AG09319 (cell line): ENCODE data around the gene CCNYL1.
A peak's percentile ranks its signal among the peaks of the same experiment; 100 is the strongest.
"Not testable (repeated sequence)": the region's sequence is repeated elsewhere in the genome, so short reads cannot be mapped to it uniquely, and the experiment has no call there.

Experiments used
- DNase-seq: peaks from one replicate; pipeline ENCODE4 v3.0.0-alpha.2; 2010; ENCODE audit warnings: low read depth; ENCODE audit errors: extremely low read depth
- TF ChIP-seq, protein P1 (sequence below): IDR thresholded peaks from 2 replicates; pipeline ENCODE4 v1.5.1; 2011; ENCODE audit warnings: low read depth, mild to moderate bottlenecking, inconsistent platforms, low read length, moderate library complexity

The CCNYL1 gene

DNA sequence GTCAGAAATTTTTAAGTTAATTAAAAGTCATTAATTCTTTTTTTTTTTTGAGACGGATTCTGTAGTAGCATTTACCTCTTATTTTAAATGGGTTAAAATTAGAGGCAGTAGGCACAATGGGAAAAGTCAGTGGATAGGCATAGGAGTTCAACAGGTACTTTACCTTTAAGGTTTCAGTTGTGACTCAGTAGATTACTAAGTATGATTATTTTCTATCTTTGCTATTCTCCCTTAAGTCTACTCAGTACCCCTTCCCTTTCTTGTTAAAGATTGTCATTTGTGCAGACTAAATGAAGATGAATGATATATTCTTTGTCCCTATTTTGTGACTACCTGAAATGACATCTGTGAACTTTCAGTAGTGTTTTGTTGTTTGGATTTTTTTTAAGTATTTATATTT lies 19.7 kb downstream of the CCNYL1 start:
- DNase-seq, result no peak
- TF ChIP-seq, protein P1, sequence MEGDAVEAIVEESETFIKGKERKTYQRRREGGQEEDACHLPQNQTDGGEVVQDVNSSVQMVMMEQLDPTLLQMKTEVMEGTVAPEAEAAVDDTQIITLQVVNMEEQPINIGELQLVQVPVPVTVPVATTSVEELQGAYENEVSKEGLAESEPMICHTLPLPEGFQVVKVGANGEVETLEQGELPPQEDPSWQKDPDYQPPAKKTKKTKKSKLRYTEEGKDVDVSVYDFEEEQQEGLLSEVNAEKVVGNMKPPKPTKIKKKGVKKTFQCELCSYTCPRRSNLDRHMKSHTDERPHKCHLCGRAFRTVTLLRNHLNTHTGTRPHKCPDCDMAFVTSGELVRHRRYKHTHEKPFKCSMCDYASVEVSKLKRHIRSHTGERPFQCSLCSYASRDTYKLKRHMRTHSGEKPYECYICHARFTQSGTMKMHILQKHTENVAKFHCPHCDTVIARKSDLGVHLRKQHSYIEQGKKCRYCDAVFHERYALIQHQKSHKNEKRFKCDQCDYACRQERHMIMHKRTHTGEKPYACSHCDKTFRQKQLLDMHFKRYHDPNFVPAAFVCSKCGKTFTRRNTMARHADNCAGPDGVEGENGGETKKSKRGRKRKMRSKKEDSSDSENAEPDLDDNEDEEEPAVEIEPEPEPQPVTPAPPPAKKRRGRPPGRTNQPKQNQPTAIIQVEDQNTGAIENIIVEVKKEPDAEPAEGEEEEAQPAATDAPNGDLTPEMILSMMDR, result no peak

DNA sequence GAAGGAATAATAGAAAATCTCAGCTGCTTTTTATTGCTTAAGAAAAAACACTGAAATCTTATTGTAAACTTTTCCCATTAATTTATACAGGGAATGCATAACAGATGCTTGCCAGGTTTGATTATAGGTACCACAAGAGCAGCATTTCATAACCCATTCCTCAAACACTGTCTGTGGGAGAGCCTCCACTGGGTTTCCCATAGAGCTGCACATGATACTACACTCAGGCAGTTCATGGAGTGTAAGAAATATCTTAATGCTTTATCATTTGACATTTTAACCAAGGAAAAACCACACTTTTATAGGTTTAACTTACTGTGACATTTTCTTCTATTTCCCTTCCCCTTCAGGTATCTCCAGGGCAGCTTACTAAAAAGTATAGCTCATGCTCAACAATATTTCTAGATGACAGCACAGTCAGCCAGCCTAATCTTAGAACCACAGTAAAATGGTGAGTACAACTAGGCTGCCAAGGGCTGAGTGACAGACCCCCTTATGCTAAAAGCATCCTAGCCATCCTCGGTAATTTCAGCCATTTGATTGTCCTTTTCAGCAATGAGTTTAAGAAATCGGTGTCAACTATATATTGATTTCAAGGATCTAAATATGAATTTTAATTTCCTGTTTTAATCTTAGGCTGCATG lies 22.3 kb downstream of the CCNYL1 start:
- DNase-seq, result no peak
- TF ChIP-seq, protein P1, result no peak

DNA sequence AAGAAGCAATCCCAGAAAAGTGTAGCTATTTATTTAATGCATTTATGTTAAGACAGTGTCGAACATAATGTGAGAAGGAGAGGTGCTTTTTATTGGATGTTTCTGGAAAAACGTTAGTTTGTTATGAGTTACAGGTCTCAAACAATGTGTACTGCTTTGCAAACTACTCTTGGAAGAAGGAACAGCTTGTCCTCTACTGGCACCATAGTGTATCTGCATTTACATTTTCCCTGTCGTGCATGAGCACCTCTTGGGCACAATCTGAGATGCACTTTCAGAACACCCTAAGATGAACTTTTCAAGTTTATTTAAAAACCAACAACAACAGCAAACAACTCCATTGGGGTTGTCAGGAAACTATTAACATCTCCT lies 22.8 kb downstream of the CCNYL1 start:
- DNase-seq, result no peak
- TF ChIP-seq, protein P1, result peak; percentile 63

DNA sequence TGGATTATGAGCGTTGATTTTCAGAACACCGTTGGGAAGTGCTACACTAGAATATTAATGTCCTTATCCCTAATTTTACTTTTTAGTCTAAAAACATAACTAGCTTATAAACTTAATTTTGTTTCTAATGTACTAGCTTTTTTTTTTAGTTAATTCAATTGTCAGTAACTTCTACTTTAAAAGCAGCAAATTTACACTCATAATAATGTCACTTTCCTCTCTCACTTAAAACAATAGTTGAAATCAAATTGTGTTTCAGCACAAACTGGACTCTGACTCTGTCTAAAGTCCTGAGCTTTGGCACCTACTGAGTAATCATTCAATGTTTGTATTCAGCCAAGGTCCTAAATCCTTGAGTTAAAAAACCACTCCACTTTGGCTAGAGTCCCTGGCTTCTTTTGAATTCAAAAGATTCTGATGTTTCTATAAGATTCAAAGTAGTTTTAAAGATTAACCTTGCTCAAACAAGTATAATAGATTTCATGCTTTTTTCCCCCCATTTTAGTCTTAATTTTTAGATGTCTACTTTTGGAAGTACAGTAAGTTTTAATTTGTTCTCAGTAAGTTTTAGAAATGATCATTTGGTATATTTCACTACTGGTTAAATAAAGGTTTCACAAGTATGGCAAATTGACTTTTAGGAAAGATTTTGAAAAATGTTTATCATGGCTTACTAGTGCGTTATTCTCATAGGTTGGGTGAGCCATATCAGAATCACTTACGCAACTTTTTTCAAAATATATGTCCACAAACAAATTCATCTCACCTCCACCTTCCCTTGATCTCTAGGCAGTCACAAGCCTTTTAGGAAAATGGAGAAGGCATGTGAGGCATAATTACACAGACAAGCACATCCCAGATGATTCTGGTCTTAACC lies 23.4 kb downstream of the CCNYL1 start:
- TF ChIP-seq, protein P1, result no peak
- DNase-seq, result no peak

DNA sequence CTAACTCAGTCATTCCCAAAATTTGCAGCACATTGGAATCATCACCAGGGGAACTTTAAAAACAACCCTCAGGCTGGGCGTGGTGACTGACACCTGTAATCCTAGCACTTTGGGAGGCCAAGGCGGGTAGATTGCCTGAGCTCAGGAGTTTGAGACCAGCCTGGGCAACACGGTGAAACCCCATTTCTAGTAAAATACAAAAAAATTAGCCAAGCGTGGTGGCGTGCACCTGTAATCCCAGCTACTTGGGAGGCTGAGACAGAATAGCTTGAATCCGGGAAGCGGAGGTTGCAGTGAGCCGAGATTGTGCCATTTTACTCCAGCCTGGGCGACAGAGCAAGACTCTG lies 24.0 kb downstream of the CCNYL1 start:
- not testable (repeated sequence) for DNase-seq

DNA sequence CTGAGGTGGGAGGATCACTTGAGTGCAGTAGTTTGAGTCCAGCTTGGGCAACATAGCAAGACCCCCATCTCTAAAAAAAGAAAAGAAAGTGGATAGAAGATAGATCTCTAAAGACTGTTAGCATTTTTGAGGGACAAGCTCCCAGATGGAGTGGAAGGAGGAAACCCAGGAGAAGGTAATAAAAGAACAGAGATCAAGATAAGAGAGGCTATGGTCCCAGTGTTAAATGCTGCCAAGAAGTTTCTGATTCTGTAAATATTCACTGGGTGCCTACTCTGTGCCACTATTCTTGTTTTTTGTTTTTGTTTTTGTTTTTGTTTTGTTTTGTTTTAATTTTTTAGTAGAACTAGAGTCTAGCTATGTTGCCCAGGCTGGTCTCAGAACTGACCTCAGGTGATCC lies 32.1 kb downstream of the CCNYL1 start:
- TF ChIP-seq, protein P1, result no peak
- DNase-seq, result no peak

DNA sequence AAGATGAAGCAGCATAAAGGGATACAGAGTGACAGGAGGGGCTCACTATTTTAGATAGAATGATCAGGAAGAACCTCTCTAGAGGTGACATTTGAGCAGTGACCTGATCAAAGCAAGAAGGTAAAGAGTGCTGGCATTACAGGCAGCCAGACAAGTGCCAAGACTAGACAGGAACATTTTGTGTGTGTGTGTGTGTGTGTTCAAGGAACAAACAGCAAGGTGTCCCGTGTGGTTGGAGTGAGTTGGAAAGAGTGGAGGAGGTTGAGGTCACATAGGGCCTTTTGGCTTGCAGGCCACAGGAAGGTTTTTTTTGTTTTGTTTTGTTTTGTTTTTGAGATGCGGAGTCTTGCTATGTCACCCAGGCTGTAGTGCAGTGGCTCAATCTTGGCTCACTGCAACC lies 32.6 kb downstream of the CCNYL1 start:
- TF ChIP-seq, protein P1, result no peak
- no peak for DNase-seq
